IPS-18c (cell line): ENCODE data around the gene HIBCH.
"Not testable (repeated sequence)": the region's sequence is repeated elsewhere in the genome, so short reads cannot be mapped to it uniquely, and the experiment has no call there.

Source experiments
- H3K4me3 ChIP-seq: 2 replicates; pipeline ENCODE4 v1.7.0; 2013; ENCODE audit warnings: low read depth, mild to moderate bottlenecking, low read length, moderate library complexity; ENCODE audit not compliant: insufficient read depth
- H3K9me3 ChIP-seq: one replicate; pipeline ENCODE4 v1.6.1; 2013; ENCODE audit warnings: mild to moderate bottlenecking, low read length, moderate library complexity; ENCODE audit not compliant: control insufficient read depth, insufficient read depth

Gene HIBCH

DNA sequence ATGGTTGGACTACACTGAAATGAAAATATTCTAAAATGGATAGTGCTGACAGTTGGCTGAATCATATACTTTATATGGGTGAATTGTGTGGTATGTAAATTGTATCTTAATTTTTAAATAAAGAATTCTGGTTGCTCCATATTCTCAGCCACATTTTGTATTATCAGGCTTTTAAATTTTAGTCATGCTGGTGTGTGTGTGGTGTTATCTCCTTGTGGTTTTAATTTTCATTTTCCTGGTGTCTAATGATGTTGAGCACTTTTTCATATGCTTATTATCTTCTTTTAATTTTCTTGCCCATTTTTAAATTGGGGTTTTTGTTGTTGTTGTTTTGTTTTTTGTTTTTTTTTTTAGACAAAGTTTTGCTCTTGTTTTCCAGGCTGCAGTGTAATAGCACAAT lies 3.8 kb upstream of the HIBCH start:
- H3K9me3 ChIP-seq, result no peaks in the 10 kb centered on the region
- H3K4me3 ChIP-seq, result no peak overlapping the region

DNA sequence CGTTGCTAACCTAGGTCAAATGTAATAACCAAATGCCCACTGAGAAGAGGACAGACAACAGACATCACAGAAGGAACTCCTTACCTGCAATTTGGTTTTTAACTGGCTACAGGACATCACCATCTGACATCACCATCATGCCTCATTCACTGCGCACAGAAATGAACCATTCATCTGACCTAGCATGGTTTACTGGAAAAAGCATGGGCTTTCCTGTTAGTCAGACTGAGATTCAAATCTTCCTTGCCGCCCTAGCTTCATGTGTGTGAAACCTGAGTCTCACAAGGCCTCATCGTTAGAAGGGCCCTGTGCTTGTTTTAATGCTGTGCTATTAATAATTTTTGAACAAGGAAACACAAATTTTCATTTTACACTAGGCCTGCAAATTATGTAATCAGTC lies 1.1 kb upstream of the HIBCH start:
- Histone ChIP-seq H3K9me3 (no peaks in the 10 kb centered on the region), H3K4me3 (no peak overlapping the region)

DNA sequence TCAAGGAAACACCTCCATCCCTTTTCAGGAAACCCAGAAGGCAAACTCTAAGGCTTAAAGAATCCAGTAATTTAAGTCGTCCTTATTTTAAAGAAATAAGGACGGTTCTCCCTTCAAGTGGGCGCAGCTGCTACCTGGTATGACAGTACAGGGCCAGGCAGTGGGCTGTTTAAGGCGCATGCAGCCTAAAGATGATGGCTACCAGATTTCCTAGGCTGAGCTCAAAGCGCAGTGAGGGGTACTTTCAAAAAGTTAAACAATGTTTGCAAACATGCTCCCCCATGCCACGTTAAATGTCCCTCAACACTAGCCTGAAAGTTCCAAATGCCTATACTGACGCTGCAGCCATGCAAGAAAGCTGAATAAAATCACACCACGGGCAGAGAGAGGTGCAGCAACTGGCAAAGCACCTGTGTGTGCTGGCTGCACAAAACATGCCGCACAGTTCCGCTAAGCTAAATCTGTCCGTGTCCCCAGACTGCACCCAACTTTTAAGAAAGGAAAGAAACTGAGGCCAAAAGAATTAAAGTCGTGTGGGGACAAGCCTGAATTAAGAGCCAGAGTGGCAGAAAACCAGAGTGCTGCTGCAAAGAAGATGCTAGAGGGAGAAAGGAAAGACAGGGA lies 583 bp downstream of the HIBCH start:
- no peaks in the 10 kb centered on the region for H3K9me3 ChIP-seq

DNA sequence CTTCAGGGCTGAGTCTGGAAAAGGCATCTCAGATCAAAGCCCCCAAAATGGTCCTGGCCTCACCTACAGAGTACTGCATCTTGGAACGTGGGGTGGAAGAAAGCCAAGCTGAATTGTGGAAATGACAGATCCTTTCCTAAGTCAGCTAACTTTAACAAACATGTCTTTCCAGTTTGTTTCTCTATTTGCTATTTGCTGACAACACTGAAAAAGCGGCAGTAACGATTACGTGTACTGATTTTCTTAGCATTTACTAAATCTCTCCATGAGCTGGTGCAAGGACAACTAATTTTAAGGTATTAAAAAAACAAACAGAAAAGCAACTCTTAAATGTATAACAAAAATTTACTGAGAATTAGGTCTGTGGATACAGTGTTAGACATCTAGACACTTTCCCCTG lies 1.1 kb downstream of the HIBCH start:
- Histone ChIP-seq H3K4me3 (peak overlapping the region; percentile 74; the same call in 1 of the 2 replicates), H3K9me3 (no peaks in the 10 kb centered on the region)

More for the DNA sequence above, 583 bp downstream of the HIBCH start:
- H3K4me3 ChIP-seq, result peak overlapping the region; percentile 74

- Histone ChIP-seq H3K9me3 (no peaks in the 10 kb centered on the region), H3K4me3 (no peak overlapping the region)
Observed at GRCh38 chr2:190315273-190315672, 4.4 kb downstream of the HIBCH start.

- no peaks in the 10 kb centered on the region for H3K9me3 ChIP-seq
- H3K4me3 ChIP-seq, result no peak overlapping the region
Observed at GRCh38 chr2:190313880-190314279, 5.7 kb downstream of the HIBCH start.

DNA sequence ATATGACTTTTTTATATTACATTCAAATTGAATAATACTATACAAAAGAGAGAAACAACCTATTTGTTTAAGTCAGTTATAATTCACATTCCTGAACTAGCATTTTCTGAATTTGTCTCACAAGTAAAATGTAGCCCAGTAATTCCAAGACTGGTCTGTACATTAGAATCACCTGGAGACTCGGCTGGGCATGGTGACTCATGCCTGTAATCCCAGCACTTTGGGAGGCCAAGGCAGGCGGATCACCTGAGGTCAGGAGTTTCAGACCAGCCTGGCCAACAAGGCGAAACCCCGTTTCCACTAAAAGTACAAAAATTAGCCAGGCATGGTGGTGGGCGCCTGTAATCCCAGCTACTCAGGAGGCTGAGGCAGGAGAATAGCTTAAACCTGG lies 7.0 kb downstream of the HIBCH start:
- H3K9me3 ChIP-seq, H3K4me3 ChIP-seq: not testable (repeated sequence)

- Histone ChIP-seq H3K9me3 (no peaks in the 10 kb centered on the region), H3K4me3 (no peak overlapping the region)
Observed at GRCh38 chr2:190311893-190312634, 7.6 kb downstream of the HIBCH start.

- H3K4me3 ChIP-seq, result no peak overlapping the region
- no peaks in the 10 kb centered on the region for H3K9me3 ChIP-seq
Observed at GRCh38 chr2:190308031-190308430, 11.6 kb downstream of the HIBCH start.

GRCh38 chr2:190304404-190304803 lies 15.2 kb downstream of the HIBCH start:
- no peak overlapping the region for H3K4me3 ChIP-seq
- H3K9me3 ChIP-seq, result no peaks in the 10 kb centered on the region

DNA sequence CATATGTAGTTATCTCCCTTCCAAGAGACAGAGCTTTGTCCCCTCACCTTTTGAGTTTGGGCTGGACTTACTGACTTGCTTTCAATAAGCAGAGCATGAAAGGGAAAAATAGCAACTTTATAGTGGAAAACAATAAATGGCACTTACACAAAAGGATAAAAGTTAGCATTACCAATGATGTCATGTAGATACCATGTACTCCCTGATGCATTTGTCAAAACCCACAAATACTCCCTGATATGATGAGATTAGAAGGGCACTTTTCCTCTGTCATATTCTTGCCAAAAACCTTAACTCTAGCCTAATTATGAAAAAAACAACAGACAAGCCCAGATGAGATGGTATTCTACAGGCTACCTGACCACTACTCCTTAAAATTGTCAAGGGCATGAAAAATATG lies 16.0 kb downstream of the HIBCH start:
- H3K4me3 ChIP-seq, result no peak overlapping the region
- no peaks in the 10 kb centered on the region for H3K9me3 ChIP-seq

DNA sequence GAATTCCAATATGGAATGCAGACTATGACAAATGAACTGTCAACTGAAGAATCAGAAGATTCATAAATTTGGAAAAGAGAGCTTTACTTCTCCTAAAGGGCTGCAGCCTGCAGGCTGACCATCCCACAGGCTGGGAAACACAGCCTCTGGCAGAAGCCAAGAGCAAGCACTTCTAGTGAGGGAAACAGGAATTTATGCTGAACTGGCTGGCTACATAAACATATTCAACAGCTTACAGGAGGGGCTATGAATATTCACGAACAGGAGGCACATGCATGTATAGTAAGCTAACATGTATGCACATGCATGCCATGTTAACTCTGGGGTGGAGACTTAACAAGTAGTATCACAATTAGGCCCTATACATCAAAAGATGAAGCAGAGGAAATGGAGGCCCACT lies 17.6 kb downstream of the HIBCH start:
- Histone ChIP-seq H3K4me3 (no peak overlapping the region), H3K9me3 (no peaks in the 10 kb centered on the region)

DNA sequence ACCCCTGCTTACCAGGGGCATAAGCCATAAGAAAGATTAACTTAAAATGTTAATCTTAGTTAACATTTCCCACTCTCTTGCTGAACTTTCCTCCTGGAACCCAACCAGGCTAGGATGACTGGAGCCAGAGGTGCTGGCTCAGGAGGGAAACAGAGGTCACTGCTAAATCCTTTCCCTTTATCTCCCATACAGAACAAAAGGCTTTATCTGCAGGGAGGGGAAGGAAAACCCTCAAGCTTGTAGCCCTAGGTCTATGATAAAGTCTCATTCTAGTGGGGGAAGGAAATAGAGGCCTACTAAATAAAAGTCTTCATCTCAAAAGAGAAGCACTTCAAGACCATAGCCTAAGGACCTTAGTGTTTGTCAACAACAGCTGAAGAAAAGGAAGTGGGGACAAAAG lies 18.6 kb downstream of the HIBCH start:
- H3K4me3 ChIP-seq, result no peak overlapping the region
- no peaks in the 10 kb centered on the region for H3K9me3 ChIP-seq

DNA sequence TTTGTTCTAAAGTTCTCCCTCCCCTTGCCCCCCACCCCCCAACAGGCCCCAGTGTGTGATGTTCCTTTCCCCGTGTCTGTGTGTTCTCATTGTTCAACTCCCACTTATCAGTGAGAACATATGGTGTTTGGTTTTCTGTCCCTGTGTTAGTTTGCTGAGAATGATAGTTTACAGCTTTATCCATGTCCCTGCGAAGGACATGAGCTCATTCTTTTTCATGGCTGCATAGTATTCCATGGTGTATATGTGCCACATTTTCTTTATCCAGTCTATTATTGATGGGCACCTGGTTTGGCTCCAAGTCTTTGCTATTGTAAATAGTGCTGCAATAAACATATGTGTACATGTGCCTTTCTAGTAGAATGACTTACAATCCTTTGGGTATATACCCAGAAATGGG lies 21.7 kb downstream of the HIBCH start:
- H3K9me3 ChIP-seq, H3K4me3 ChIP-seq: not testable (repeated sequence)

- Histone ChIP-seq H3K4me3 (no peak overlapping the region), H3K9me3 (no peaks in the 10 kb centered on the region)
Observed at GRCh38 chr2:190283783-190284182, 35.8 kb downstream of the HIBCH start.

DNA sequence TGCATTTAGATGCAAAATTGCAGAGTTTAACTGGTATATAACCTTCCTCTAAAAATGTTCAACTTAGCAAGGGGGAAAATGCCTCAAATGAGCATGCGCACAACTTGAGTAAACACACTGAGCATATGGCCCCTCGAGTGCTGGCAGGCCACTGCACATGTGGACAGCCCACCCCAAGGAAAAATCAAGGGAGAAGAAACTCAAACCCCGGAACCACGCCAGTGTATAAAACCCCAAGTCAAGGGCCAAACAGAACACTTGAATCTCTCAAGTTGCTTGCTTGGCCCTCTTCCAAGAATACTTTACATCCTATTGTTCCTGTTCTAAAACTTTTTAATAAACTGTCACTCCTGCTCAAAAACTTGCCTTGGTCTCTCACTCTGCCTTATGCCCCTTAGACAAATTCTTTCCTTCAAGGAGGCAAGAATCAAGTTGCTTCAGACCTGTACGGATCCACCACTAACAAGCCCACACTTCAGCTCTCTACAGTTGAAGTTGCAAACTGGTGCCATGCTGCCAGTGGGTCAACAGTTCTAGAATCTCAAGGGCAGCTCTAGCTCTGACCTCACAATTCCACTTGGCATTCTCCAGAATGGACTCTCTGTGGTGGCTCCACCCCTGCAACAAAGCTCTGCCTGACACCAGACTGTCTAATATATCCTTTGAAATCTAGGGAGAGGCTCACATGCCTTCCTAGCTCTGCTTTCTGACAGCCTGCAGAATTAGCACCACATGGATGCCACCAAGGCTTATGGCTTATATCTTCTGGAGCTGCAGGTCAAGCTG lies 38.9 kb downstream of the HIBCH start:
- no peak overlapping the region for H3K4me3 ChIP-seq
- H3K9me3 ChIP-seq, result no peaks in the 10 kb centered on the region

DNA sequence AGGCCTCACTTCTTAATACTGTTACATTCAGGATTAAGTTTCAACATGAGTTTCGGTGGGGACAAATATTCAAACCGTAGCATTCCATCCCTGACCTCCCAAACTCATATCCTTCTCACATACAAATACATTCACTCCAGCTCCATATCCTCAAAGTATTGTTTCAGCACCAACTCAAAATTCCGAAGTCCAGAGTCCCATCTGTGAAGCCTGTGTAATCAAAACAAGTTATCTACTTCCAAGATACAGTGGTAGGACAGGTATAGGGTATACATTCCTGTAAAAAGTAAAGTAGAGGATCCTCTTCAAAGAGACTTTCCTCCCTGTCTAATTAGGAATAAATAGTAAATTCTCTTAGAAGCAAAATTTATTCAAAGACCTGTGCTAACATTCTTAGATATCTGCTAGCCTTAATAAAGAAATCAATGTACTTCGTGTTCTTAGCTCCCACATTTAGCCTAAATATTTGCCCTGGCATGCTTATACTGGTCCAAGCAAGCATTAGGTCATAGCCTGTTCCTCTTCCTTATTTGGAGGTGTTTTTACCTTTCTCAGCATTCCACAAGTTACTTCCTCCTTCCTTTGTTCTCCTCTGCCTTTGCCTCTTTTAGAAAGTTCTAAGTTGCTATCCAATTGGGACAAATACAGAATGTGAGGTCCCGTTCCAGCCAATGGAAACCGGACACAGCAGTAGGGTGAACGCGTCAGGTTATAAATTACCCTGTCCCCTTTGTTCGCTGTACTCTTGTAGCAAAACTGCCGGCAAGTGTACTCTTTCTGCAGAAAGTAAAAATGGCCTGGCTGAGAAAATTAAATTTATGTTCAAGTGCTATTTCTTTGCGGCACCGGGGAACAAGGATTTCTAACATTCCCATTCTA lies 40.1 kb downstream of the HIBCH start:
- not testable (repeated sequence) for H3K9me3 ChIP-seq, H3K4me3 ChIP-seq
